Astrocyte (in vitro differentiated cells and primary cell): ENCODE measurements around the gene PTPRN2.

Experiments
- CTCF ChIP-seq: IDR thresholded peaks from 2 replicates; pipeline ENCODE4 v1.5.1; 2011; ENCODE audit warnings: low read depth, mild to moderate bottlenecking, inconsistent platforms, low read length, moderate library complexity; ENCODE audit not compliant: insufficient read depth
- EZH2 ChIP-seq: IDR thresholded peaks from 2 replicates; pipeline ENCODE4 v1.6.1; 2012; ENCODE audit warnings: mild to moderate bottlenecking, low read length, inconsistent platforms; ENCODE audit not compliant: insufficient read depth

- no peak for TF ChIP-seq EZH2
- no peak for TF ChIP-seq CTCF
Measured at GRCh38 chr7:158204453-158204852, 383.2 kb downstream of the PTPRN2 start.
